GM21576 (cell line): Measurements from ENCODE around the gene PRKAR2B.

ENCODE experiments used
- ATAC-seq: cut with Tn5 transposase; IDR thresholded peaks from one replicate; pipeline ENCODE4 v1.9.1; 2021; ENCODE audit warnings: mild to moderate bottlenecking, moderate library complexity; ENCODE audit not compliant: unreplicated experiment

The PRKAR2B gene

DNA sequence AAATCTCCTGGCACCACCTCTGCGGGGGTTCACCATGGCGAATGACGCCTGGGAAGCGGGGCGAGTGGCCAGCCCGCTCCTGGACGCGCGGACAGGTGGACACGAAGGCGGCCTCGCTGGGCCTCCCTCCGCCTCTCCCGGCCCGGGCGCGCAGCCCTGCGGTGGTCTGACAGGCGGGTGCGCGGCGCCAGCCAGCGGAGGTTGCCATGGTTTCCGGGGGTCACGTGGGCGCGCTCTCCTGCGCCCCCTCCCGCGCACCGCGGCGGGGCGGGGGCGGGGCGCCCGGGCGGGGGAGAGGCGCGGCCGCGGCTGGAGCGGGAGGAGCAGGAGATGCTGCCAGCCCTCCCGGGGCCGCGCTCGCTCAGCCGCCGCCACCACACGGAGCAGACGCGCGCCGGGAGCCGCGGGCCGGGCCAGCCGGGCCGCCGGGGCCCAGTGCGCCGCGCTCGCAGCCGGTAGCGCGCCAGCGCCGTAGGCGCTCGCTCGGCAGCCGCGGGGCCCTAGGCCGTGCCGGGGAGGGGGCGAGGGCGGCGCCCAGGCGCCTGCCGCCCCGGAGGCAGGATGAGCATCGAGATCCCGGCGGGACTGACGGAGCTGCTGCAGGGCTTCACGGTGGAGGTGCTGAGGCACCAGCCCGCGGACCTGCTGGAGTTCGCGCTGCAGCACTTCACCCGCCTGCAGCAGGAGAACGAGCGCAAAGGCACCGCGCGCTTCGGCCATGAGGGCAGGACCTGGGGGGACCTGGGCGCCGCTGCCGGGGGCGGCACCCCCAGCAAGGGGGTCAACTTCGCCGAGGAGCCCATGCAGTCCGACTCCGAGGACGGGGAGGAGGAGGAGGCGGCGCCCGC, at the start of gene PRKAR2B:
Gene PRKAR2B, plus strand, starts transcription at position 359 of the 848 bp plus-strand sequence. Its CDS starts 203 bp downstream, at position 562.
- peak; percentile 75 for ATAC-seq

GRCh38 chr7:106994833-106995232, 49.7 kb upstream of the PRKAR2B start:
- no peak for ATAC-seq

DNA sequence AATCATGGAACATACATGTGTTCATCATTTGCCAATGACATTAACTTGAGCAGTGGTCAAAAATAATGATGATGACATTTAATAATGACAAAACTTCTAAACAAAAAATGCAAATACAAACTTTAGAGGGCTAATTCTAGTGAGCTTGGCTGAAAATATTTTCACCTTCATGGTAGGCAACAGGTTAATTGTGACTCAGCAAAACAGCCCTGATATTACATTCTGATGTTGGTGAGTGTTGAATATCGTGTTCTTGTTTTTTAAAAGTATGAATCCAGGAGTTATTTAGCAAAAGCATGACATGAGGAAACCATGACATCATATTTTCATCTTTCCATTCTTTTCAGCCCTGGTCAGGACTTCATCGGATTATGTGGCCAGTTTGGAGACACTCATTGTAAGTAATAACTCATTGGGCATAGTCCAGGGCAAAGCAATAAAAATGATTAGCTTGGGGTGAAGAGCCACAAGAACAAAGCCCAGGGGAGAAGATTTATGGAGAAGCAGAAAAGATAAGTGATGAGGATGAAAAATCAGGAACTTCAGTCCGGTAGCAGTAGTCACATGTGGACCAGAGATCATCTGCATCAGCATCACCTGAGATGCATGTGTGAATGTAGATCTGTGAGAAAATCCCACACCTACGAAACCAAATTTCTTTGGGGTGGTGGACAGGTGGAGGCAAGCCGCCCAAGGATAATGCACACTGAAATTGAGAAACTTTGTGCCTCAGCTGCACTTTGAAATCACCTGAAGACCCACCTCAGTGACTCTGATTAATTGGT, 46.8 kb upstream of the PRKAR2B start:
- ATAC-seq = no peak

DNA sequence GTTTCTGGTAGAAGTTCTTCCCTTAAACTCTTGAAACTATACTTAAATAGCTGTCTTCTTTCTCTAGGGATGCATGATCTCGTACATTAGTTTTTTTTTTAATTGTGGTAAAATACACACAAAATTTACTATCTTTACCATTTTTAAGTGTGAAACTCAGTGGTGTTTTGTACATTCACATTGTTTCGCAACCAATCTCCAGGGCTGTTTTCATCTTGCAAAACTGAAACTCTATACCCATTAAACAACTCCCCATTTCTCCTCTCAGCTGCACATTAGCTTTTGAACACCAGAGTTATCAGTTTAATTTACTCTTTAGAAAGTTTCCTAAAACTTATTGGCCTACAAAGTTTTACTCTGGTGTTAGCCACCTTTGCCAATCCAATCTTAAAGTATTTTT, 45.5 kb upstream of the PRKAR2B start:
- no peak for ATAC-seq

DNA sequence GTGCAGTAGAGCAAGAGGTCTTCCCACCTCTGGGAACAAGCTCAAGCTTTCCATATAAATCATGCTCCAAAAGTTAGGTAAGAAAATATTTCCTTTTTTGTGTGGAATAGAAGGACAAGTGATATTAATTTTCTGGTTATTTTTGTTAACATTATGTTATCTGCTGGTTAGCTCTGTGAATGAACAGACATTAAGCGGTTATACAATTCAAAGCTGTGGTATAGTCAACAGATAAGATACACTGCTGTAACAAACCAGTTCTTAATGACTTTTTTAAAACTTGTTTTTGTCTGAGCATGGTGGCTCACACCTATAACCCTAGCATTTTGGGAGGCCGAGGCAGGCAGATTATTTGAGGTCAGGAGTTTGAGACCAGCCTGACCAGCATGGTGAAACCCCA, 43.0 kb upstream of the PRKAR2B start:
- ATAC-seq = no peak

DNA sequence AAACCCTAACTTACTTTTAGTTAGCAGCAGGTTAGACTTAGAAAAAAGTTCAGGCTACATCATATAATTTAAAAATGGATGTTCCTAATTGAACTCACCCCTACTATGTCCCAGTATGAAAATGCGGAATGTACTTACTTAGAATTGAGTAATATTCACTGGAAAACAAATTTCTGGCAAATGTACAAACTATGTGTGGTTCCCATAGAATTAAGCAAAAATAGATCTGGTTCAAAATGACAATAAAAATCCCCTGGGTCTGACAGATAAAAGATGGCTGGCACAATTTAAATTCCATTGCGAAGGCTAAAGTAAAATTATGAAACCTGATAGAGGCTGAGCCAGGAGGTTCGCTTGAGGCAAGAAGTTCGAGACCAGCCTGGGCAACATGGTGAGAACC, 42.4 kb upstream of the PRKAR2B start:
- ATAC-seq = no peak

GRCh38 chr7:107002529-107002998, 41.9 kb upstream of the PRKAR2B start:
- ATAC-seq = no peak

DNA sequence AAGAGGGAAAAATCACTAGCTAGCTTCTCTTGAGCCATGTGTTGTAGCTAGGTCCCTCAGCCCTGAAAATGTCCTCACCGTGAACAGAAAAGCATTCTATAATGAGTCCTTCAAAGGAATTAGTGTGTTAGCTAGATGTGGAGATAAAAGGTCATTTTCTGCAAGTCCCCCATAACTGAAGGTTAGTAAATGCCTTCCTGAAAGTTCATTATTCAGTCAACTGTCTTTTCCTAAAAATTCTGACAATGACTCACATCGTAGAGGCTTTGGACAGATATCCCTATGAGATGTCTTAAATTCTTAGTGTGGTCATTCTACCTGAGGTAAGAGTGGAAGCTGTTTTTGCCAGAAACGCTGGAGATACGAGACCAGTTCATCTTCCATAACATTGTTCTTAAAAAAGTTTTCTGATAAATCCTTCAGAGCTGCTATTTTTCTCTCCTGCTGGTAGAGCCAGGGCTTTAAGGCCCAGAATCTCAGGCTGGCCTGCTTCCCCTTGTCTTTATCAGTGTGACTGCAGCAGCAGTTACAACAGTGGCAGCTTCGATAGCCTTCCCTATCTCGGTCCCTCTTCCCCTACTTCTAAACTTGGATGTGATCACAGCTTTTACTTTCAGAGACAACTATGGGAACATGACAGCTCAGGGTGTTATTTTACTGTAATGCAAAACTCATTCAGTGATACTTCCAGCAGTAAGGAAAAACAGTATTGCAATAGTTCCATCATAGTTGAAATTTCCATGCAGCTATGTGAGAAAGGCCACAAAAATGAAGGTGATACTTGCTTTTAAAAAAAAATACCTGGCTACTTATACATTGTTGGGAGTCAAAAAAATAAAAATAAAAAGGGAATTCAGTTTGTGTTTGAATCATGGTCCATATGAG, 37.3 kb upstream of the PRKAR2B start:
- ATAC-seq = no peak

DNA sequence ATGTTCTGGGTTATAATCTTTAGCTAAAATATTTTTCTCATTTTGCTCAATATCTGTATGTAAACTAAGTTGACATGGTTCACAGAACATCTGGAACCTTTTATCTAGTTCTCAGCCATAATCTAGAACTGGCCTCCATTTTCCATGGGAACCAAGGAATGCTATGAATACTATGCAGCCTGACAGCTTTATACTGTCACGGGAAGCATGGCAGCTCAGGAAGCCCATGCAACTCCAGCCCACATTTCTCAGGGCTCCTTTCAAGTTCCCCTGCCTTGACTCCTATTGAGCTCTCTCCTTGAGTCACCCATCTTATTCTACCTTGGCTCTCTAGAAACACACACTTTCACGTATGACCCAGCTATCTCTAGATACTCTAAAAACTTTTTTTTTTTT, 36.6 kb upstream of the PRKAR2B start:
- ATAC-seq = no peak

- ATAC-seq = no peak
These were observed 34.7 kb upstream of the PRKAR2B start for GRCh38 chr7:107009846-107010203.

DNA sequence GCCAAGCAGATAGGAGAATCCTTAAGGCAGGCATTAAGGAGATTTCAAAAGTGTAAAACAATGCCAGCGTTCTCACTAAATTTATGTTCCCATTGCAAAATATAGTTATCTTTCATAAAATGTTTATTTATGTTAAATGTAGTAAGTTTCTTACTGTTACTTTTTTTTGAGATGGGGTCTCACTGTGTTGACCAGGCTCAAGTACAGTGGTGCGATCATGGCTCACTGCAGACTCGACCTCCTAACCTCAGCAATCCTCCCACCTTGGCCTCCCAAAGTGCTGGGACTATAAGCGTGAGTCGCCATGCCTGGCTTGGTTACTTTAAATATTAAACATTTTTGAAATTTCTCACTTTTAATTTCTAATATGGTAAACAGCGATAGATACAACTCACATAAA, 31.8 kb upstream of the PRKAR2B start:
- no peak for ATAC-seq

GRCh38 chr7:107014387-107015023, 30.0 kb upstream of the PRKAR2B start:
- ATAC-seq = no peak

GRCh38 chr7:107016312-107016711, 28.2 kb upstream of the PRKAR2B start:
- no peak for ATAC-seq

- ATAC-seq = no peak
These were observed 26.4 kb upstream of the PRKAR2B start for GRCh38 chr7:107017965-107018719.

GRCh38 chr7:107020400-107020799, 24.1 kb upstream of the PRKAR2B start:
- no peak for ATAC-seq

DNA sequence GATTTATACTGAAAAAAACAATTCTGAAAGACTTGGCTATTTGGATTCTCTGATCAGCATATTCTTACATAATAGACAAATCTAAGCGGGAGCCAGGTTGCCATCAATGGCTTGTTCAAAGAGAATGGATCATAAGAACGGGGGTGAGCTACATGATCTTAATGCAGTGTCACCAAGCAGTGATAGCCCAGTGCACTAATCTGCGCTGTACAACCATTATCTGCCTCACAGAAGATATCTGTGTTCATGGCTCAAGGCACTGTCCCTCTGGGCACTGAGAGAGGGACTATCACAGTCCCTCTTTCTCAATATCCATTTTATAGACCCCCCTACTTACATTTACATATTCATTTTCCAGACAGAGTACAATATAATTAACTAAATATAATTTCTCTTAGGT, 22.9 kb upstream of the PRKAR2B start:
- no peak for ATAC-seq

- no peak for ATAC-seq
These were observed 20.9 kb upstream of the PRKAR2B start for GRCh38 chr7:107023522-107024151.

DNA sequence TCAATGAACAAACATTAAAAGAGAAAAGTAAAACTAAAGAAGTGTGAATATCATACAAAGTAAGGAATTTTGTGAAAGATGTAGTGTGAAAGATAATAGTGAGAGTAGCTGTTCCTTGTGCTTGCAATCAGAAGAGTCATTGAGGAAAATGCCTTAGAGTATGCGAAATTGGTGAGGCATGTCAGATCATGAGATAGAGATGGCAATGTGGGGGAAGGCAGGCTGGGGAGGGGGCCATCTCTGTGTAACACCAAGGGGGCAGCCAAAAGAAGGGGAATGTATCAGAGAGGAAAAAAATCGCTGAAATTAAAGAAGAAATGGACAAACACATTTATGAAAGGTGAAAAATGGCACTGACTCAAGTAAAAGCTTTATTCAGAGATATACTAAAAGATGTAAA, 19.6 kb upstream of the PRKAR2B start:
- no peak for ATAC-seq

DNA sequence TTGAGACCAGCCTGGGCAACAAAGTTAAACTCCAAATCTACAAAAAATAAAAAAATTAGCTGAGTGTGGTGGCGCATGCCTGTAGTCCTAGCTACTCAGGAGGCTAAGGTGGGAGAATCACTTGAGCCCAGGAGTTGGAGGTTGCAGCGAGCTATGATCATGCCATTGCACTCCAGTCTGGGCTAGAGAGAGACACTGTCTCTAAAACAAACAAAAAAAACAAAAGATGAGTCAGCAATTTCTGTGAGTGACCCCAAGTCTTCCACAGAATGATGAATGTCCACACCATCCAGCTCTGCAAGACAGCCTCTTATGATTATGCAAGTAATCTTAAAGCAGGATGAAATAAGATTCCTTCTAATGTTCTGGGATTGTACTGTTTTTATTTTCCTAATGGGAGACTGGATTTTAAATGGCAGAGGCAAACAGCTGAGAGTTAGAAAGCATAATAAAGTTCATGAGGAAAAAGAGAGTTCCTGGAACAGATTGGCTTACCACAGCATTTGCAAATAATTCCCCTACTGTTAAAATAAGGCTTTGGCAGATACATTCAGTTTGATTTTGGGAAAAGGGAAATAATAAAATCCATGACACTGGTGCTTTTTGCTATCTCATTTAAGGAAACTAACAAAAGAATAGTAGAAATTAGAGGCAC, 18.9 kb upstream of the PRKAR2B start:
- no peak for ATAC-seq
